Spleen (tissue), 11 donors: Measurements from ENCODE around the gene TAOK2. TPM values are rescaled to one million over a fixed set of nuclear protein-coding genes. Genes with fewer than 3 reads are reported as not detected.
"Not testable (repeated sequence)": the region's sequence is repeated elsewhere in the genome, so short reads cannot be mapped to it uniquely, and the experiment has no call there.

ENCODE experiments used
- DNase-seq: peaks from one replicate; pipeline ENCODE4 v3.0.0-alpha.2; 2020
- H3K27ac ChIP-seq, 8 donors: fragments of 200-600 bp; sonication (generic) in 7 of 8; 1 replicate in 4 of 8; 2 replicates in 4 of 8; pipeline versions ENCODE4 v1.5.0 to v1.8.0; 2016 to 2021; ENCODE audit warnings: inconsistent platforms in 4 of 8, mild to moderate bottlenecking in 4 of 8, moderate library complexity in 1 of 8
- H3K27me3 ChIP-seq, 7 donors: fragments of 200-600 bp; sonication (generic) in 6 of 7; replicated peaks in 1 of 7; 1 replicate in 4 of 7; 2 replicates in 3 of 7; pipeline versions ENCODE4 v1.5.0 to v1.8.0; 2016 to 2021; ENCODE audit warnings: inconsistent platforms in 3 of 7, mild to moderate bottlenecking in 1 of 7
- H3K36me3 ChIP-seq, 6 donors: fragments of 200-600 bp; sonication (generic) in 5 of 6; 1 replicate in 4 of 6; 2 replicates in 2 of 6; pipeline versions ENCODE4 v1.5.0 to v1.8.0; 2016 to 2021; ENCODE audit warnings: inconsistent platforms in 2 of 6
- H3K4me1 ChIP-seq, 6 donors: fragments of 200-600 bp; sonication (generic) in 5 of 6; 1 replicate in 3 of 6; 2 replicates in 3 of 6; pipeline versions ENCODE4 v1.5.0 to v1.8.0; 2016 to 2021; ENCODE audit warnings: inconsistent platforms in 3 of 6
- H3K4me3 ChIP-seq, 8 donors: fragments of 200-600 bp; sonication (generic) in 7 of 8; 1 replicate in 4 of 8; 2 replicates in 4 of 8; pipeline versions ENCODE4 v1.5.0 to v1.8.0; 2016 to 2021; ENCODE audit warnings: inconsistent platforms in 4 of 8, mild to moderate bottlenecking in 4 of 8, moderate library complexity in 2 of 8
- H3K9me3 ChIP-seq, 8 donors: fragments of 200-600 bp; sonication (generic) in 7 of 8; 1 replicate in 4 of 8; 2 replicates in 4 of 8; pipeline versions ENCODE4 v1.5.0 to v1.8.0; 2016 to 2021; ENCODE audit warnings: inconsistent platforms in 4 of 8
- CTCF ChIP-seq, 11 experiments: fragments of 200-600 bp in 7 of 11; fragments of 450-650 bp in 4 of 11; sonication (generic) in 4 of 11; IDR thresholded peaks in 8 of 11; conservative IDR thresholded peaks in 3 of 11; 1 replicate in 7 of 11; 2 replicates in 4 of 11; pipeline versions ENCODE4 v1.4.0 to v1.8.0; 2016 to 2021; ENCODE audit warnings: antibody characterized with exemption in 11 of 11, inconsistent platforms in 4 of 11, mild to moderate bottlenecking in 1 of 11
- POLR2A ChIP-seq, 3 donors: fragments of 450-650 bp; IDR thresholded peaks; one replicate each; pipeline ENCODE4 v1.5.1; 2017; ENCODE audit warnings: antibody characterized with exemption in 3 of 3, mild to moderate bottlenecking in 1 of 3
- POLR2AphosphoS5 ChIP-seq, 3 donors: sonication (generic); formaldehyde crosslinking; IDR thresholded peaks; one replicate each; pipeline ENCODE4 v1.5.1; 2017; ENCODE audit warnings: antibody characterized with exemption in 3 of 3
- WGBS, 5 donors: extraction: QIAGEN DNeasy Blood & Tissue Kit in 3 of 5; methylation state at CpG; one replicate each; pipeline versions ENCODE4 v1.1.5 to v1.1.7; 2013 to 2018; 5-methylcytosine and 5-hydroxymethylcytosine counted together
- intact Hi-C: fragments of 100-400 bp; cut with DNase I; formaldehyde crosslinking; loops from one replicate; pipeline ENCODE4 v1.15.0; 2023; ENCODE audit warnings: low total_unique reads
- polyA plus RNA-seq, 3 donors: library from polyadenylated mRNA; stranded (reverse); fragments of 200-250 nt; gene quantifications; one replicate each; pipeline ENCODE4 v1.2.1, GENCODE V29; 2013
- total RNA-seq, 7 donors: library from RNA; depleted of rRNA in 3 of 7; stranded (reverse); fragments of >200 nt in 3 of 7; fragmentation: NEBNext Ultra II Directional in 4 of 7; extraction: Animal tissue kit (Norgen Biotek cat#: 25700) in 4 of 7; gene quantifications; one replicate each; pipeline versions ENCODE4 v1.1.0 to v1.2.1, GENCODE V29; 2016 to 2021
- donor health status: healthy with polysubstance abuse.
- donor health status: DM: no; HTN: no; CAD: no; lungs with moderate emphysema.
- donor health status: DM: no; HTN: no; CAD: no.
- donor health status: Bipolar disorder and iron deficiency.
- donor health status: healthy.
- donor health status: DM: no; HTN: no; CAD: no.
- donor health status: DM: yes; HTN: yes; CAD: no.

TAOK2 gene
- total and polyA plus RNA-seq, 10 donors = 13.2 to 96.5 (median 71.6) TPM

GRCh38 chr16:30033270-30033669 lies 59.6 kb downstream of the TAOK2 start:
- no peak overlapping the region for H3K4me3 ChIP-seq
- no peaks in the 10 kb centered on the region for H3K36me3 ChIP-seq
- H3K27ac ChIP-seq = no peak overlapping the region
- H3K4me1 ChIP-seq = peaks cover 0 to 21% (median 12%) of the 10 kb centered on the region in 6 donors
- intact Hi-C loops = no loop called here
- DNase-seq = no peak
- H3K27me3 ChIP-seq = peaks cover 7 to 84% (median 58%) of the 10 kb centered on the region in 7 donors
- no peaks in the 10 kb centered on the region for H3K9me3 ChIP-seq
- 52 to 70% (median 67%) methylated on average over 7 of the region's 7 CpGs for WGBS, 5 donors
- no peak for TF ChIP-seq CTCF (IDR thresholded peaks at IDR 0.05 in 8 of 11, conservative IDR thresholded peaks at IDR 0.05 in 3 of 11)
- TF ChIP-seq POLR2A (IDR thresholded peaks at IDR 0.05) = no peak
- no peak for TF ChIP-seq POLR2AphosphoS5 (IDR thresholded peaks at IDR 0.05)

- Histone ChIP-seq H3K4me3 (no peak overlapping the region), H3K27me3 (peaks cover 0 to 24% (median 0%) of the 10 kb centered on the region in 7 donors), H3K4me1 (peaks cover 0 to 10% (median 0%) of the 10 kb centered on the region in 6 donors), H3K36me3 (no peaks in the 10 kb centered on the region), H3K9me3 (no peaks in the 10 kb centered on the region), H3K27ac (no peak overlapping the region)
- intact Hi-C loops = no loop called here
- WGBS, 5 donors = 22 to 39% (median 33%) methylated on average over 5 of the region's 5 CpGs
- no peak for DNase-seq
- TF ChIP-seq POLR2AphosphoS5 (IDR thresholded peaks at IDR 0.05) = no peak
Observed at GRCh38 chr16:30040221-30040620, 66.6 kb downstream of the TAOK2 start.

GRCh38 chr16:30040690-30041089 lies 67.0 kb downstream of the TAOK2 start:
- intact Hi-C loops, H3K9me3 ChIP-seq, DNase-seq, H3K4me3 ChIP-seq, H3K27ac ChIP-seq, H3K36me3 ChIP-seq: not testable (repeated sequence)
- Histone ChIP-seq H3K4me1 (peaks cover 0 to 10% (median 0%) of the 10 kb centered on the region in 6 donors), H3K27me3 (peaks cover 0 to 19% (median 0%) of the 10 kb centered on the region in 7 donors)
- 83 to 94% (median 87%) methylated on average over 4 to 5 of the region's 5 CpGs for WGBS, 5 donors

DNA sequence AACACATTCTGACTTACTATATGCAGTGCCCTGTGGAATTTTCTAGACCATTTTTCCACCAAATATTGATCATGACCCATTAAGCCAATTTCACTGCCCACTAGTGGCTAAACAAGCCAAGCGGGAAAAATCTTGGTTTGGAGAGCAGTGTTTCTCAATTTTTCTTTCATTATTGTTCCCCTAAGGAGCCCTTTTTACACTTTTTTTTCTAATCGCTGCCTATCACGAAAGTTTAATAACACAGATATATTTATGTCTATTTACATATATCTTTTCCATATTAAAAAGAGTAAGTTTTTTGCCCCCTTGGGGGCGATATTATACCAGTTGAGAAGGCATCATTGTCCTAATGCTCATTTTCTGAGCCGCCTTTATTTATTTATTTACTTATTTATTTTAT lies 68.2 kb downstream of the TAOK2 start:
- no peaks in the 10 kb centered on the region for H3K9me3 ChIP-seq
- no peak for DNase-seq
- intact Hi-C loops = no loop called here
- H3K27me3 ChIP-seq = peaks cover 0 to 10% (median 0%) of the 10 kb centered on the region in 7 donors
- peaks cover 0 to 10% (median 0%) of the 10 kb centered on the region in 6 donors for H3K4me1 ChIP-seq
- WGBS, 5 donors = 27 to 37% (median 28%) methylated on average over 5 of the region's 5 CpGs
- TF ChIP-seq POLR2A (IDR thresholded peaks at IDR 0.05) (no peak), CTCF (IDR thresholded peaks at IDR 0.05 in 8 of 11, conservative IDR thresholded peaks at IDR 0.05 in 3 of 11) (peak in 7 of 11 experiments; percentile 10 to 46 (median 19))
- no peaks in the 10 kb centered on the region for H3K36me3 ChIP-seq
- no peak overlapping the region for H3K4me3 ChIP-seq
- no peak overlapping the region for H3K27ac ChIP-seq

Other genes starting within 250 kb of the TAOK2 start
- gene C16orf54, start 227.9 kb upstream of the TAOK2 start, total RNA-seq = 10 to 100 TPM; 34.5 to 46.0 (median 40.5) TPM
- gene C16orf54, start 227.9 kb upstream of the TAOK2 start, polyA plus RNA-seq = 10 to 100 TPM; 15.6 to 21.0 (median 16.6) TPM
- gene ZG16, start 195.6 kb upstream of the TAOK2 start, total RNA-seq = not detected
- under 1 TPM in 2 of 3 donors, not detected in 1; 0.06 to 0.07 TPM for gene ZG16, start 195.6 kb upstream of the TAOK2 start, polyA plus RNA-seq
- 10 to 100 TPM; 26.6 to 45.1 (median 36.2) TPM for gene KIF22, start 183.1 kb upstream of the TAOK2 start, total RNA-seq
- gene KIF22, start 183.1 kb upstream of the TAOK2 start, polyA plus RNA-seq = 10 to 100 TPM; 47.4 to 59.2 (median 56.4) TPM
- gene MAZ, start 167.3 kb upstream of the TAOK2 start, total RNA-seq = 100 to 1,000 TPM in 4 of 7 donors, 10 to 100 TPM in 3; 82.7 to 157 (median 125) TPM
- 100 to 1,000 TPM in 2 of 3 donors, 10 to 100 TPM in 1; 92.2 to 145 (median 100) TPM for gene MAZ, start 167.3 kb upstream of the TAOK2 start, polyA plus RNA-seq
- 1 to 10 TPM in 2 of 7 donors, under 1 TPM in 3, not detected in 2; 0.29 to 2.1 (median 0.77) TPM for gene PRRT2, start 161.7 kb upstream of the TAOK2 start, total RNA-seq
- gene PRRT2, start 161.7 kb upstream of the TAOK2 start, polyA plus RNA-seq = under 1 TPM; 0.15 to 0.67 (median 0.22) TPM
- gene PAGR1, start 157.7 kb upstream of the TAOK2 start, total RNA-seq = 10 to 100 TPM; 17.3 to 43.9 (median 23.6) TPM
- 10 to 100 TPM; 28.8 to 46.4 (median 37.9) TPM for gene PAGR1, start 157.7 kb upstream of the TAOK2 start, polyA plus RNA-seq
- 100 to 1,000 TPM; 103 to 200 (median 160) TPM for gene MVP, start 153.4 kb upstream of the TAOK2 start, total RNA-seq
- gene MVP, start 153.4 kb upstream of the TAOK2 start, polyA plus RNA-seq = 100 to 1,000 TPM in 1 of 3 donors, 10 to 100 TPM in 2; 72.3 to 153 (median 90.9) TPM
- gene CDIPT, start 110.6 kb upstream of the TAOK2 start, total RNA-seq = 10 to 100 TPM; 50.2 to 81.2 (median 68.9) TPM
- gene CDIPT, start 110.6 kb upstream of the TAOK2 start, polyA plus RNA-seq = 10 to 100 TPM; 43.7 to 67.1 (median 53.1) TPM
- gene SEZ6L2, start 74.3 kb upstream of the TAOK2 start, total RNA-seq = 1 to 10 TPM; 1.9 to 4.1 (median 2.7) TPM
- gene SEZ6L2, start 74.3 kb upstream of the TAOK2 start, polyA plus RNA-seq = 1 to 10 TPM in 1 of 3 donors, under 1 TPM in 2; 0.35 to 1.4 (median 0.54) TPM
- gene ASPHD1, start 73.4 kb upstream of the TAOK2 start, total RNA-seq = under 1 TPM in 3 of 7 donors, not detected in 4; 0.51 to 0.87 (median 0.66) TPM
- 1 to 10 TPM in 1 of 3 donors, under 1 TPM in 2; 0.28 to 1.6 (median 0.99) TPM for gene ASPHD1, start 73.4 kb upstream of the TAOK2 start, polyA plus RNA-seq
- gene KCTD13, start 47.6 kb upstream of the TAOK2 start, total RNA-seq = 10 to 100 TPM; 20.7 to 59.3 (median 34.7) TPM
- 10 to 100 TPM; 11.2 to 18.9 (median 15.3) TPM for gene KCTD13, start 47.6 kb upstream of the TAOK2 start, polyA plus RNA-seq
- gene TMEM219, start 11.8 kb upstream of the TAOK2 start, total RNA-seq = 100 to 1,000 TPM in 5 of 7 donors, 10 to 100 TPM in 2; 89.3 to 135 (median 107) TPM
- gene TMEM219, start 11.8 kb upstream of the TAOK2 start, polyA plus RNA-seq = 100 to 1,000 TPM; 144 to 191 (median 155) TPM
- gene HIRIP3, start 21.7 kb downstream of the TAOK2 start, total RNA-seq = 10 to 100 TPM in 6 of 7 donors, 1 to 10 TPM in 1; 10.0 to 17.7 (median 13.4) TPM
- 10 to 100 TPM; 12.5 to 16.1 (median 15.5) TPM for gene HIRIP3, start 21.7 kb downstream of the TAOK2 start, polyA plus RNA-seq
- gene INO80E, start 22.4 kb downstream of the TAOK2 start, total RNA-seq = 10 to 100 TPM; 62.6 to 89.5 (median 72.6) TPM
- gene INO80E, start 22.4 kb downstream of the TAOK2 start, polyA plus RNA-seq = 10 to 100 TPM; 47.9 to 93.3 (median 57.1) TPM
- gene DOC2A, start 37.2 kb downstream of the TAOK2 start, total RNA-seq = 1 to 10 TPM in 6 of 7 donors, under 1 TPM in 1; 0.74 to 4.2 (median 2.5) TPM
- 1 to 10 TPM; 2.0 to 4.8 (median 2.3) TPM for gene DOC2A, start 37.2 kb downstream of the TAOK2 start, polyA plus RNA-seq
- gene C16orf92, start 49.3 kb downstream of the TAOK2 start, total RNA-seq = not detected
- gene C16orf92, start 49.3 kb downstream of the TAOK2 start, polyA plus RNA-seq = not detected
- not detected for gene TLCD3B, start 57.4 kb downstream of the TAOK2 start, total RNA-seq
- under 1 TPM in 2 of 3 donors, not detected in 1; 0.09 to 0.10 TPM for gene TLCD3B, start 57.4 kb downstream of the TAOK2 start, polyA plus RNA-seq
- 100 to 1,000 TPM; 579 to 880 (median 622) TPM for gene ALDOA, start 91.9 kb downstream of the TAOK2 start, total RNA-seq
- 100 to 1,000 TPM; 424 to 551 (median 496) TPM for gene ALDOA, start 91.9 kb downstream of the TAOK2 start, polyA plus RNA-seq
- gene PPP4C, start 102.1 kb downstream of the TAOK2 start, total RNA-seq = 10 to 100 TPM; 43.9 to 88.6 (median 74.8) TPM
- 100 to 1,000 TPM in 1 of 3 donors, 10 to 100 TPM in 2; 73.0 to 128 (median 91.1) TPM for gene PPP4C, start 102.1 kb downstream of the TAOK2 start, polyA plus RNA-seq
- gene TBX6, start 118.1 kb downstream of the TAOK2 start, total RNA-seq = 1 to 10 TPM in 5 of 7 donors, under 1 TPM in 1, not detected in 1; 0.66 to 3.4 (median 2.2) TPM
- 1 to 10 TPM; 1.4 to 2.2 (median 1.6) TPM for gene TBX6, start 118.1 kb downstream of the TAOK2 start, polyA plus RNA-seq
- 100 to 1,000 TPM; 108 to 208 (median 127) TPM for gene YPEL3, start 122.3 kb downstream of the TAOK2 start, total RNA-seq
- 100 to 1,000 TPM; 152 to 234 (median 223) TPM for gene YPEL3, start 122.3 kb downstream of the TAOK2 start, polyA plus RNA-seq
- gene GDPD3, start 139.7 kb downstream of the TAOK2 start, total RNA-seq = 10 to 100 TPM in 4 of 7 donors, 1 to 10 TPM in 3; 4.3 to 15.2 (median 10.2) TPM
- gene GDPD3, start 139.7 kb downstream of the TAOK2 start, polyA plus RNA-seq = 10 to 100 TPM in 2 of 3 donors, 1 to 10 TPM in 1; 5.1 to 18.0 (median 14.5) TPM
- 100 to 1,000 TPM in 1 of 7 donors, 10 to 100 TPM in 6; 42.3 to 117 (median 93.0) TPM for gene MAPK3, start 149.4 kb downstream of the TAOK2 start, total RNA-seq
- gene MAPK3, start 149.4 kb downstream of the TAOK2 start, polyA plus RNA-seq = 10 to 100 TPM; 28.3 to 61.4 (median 32.8) TPM
- 100 to 1,000 TPM; 346 to 602 (median 413) TPM for gene CORO1A, start 209.7 kb downstream of the TAOK2 start, total RNA-seq
- 100 to 1,000 TPM; 667 to 757 (median 675) TPM for gene CORO1A, start 209.7 kb downstream of the TAOK2 start, polyA plus RNA-seq
- 100 to 1,000 TPM in 4 of 7 donors, 10 to 100 TPM in 3; 51.0 to 391 (median 105) TPM for gene BOLA2B, start 219.8 kb downstream of the TAOK2 start, total RNA-seq
- gene BOLA2B, start 219.8 kb downstream of the TAOK2 start, polyA plus RNA-seq = 100 to 1,000 TPM; 262 to 413 (median 307) TPM
- gene SLX1A, start 220.0 kb downstream of the TAOK2 start, total RNA-seq = 10 to 100 TPM; 49.0 to 91.4 (median 67.6) TPM
- 10 to 100 TPM; 73.6 to 77.2 (median 75.1) TPM for gene SLX1A, start 220.0 kb downstream of the TAOK2 start, polyA plus RNA-seq
- gene SULT1A3, start 225.4 kb downstream of the TAOK2 start, total RNA-seq = 10 to 100 TPM; 15.1 to 33.8 (median 20.4) TPM
- gene SULT1A3, start 225.4 kb downstream of the TAOK2 start, polyA plus RNA-seq = 100 to 1,000 TPM in 1 of 3 donors, 10 to 100 TPM in 2; 45.7 to 120 (median 74.1) TPM